Measurements from ENCODE around the gene ANKK1. TPM values are rescaled to one million over a fixed set of nuclear protein-coding genes. Genes with fewer than 3 reads are reported as not detected.

The ANKK1 gene
- total RNA-seq, 2 experiments from 2014 or later = 0.07 to 0.14 TPM

GRCh38 chr11:113398669-113399430 lies 11.3 kb downstream of the ANKK1 start:
- ATAC-seq (no peak), DNase-seq (no peak)
- Mint-ChIP-seq H3K36me3 (ENCODE audit: low read depth) (no peaks in the 10 kb centered on the region), H3K27ac (no peak overlapping the region), H3K27me3 (no peaks in the 10 kb centered on the region), H3K4me1 (no peaks in the 10 kb centered on the region), H3K4me3 (no peak overlapping the region), H3K9me3 (ENCODE audit: low read depth) (no peaks in the 10 kb centered on the region)
- ChIA-PET POLR2A (no interaction called here), CTCF (interaction anchor here (1.4 kb wide), 1 partner anchor 13 kb away, joined by 3 read pairs; no protein-coding TSS in a partner anchor)
- intact Hi-C loops (cut with DNase I, micrococcal nuclease) = no loop called here

DNA sequence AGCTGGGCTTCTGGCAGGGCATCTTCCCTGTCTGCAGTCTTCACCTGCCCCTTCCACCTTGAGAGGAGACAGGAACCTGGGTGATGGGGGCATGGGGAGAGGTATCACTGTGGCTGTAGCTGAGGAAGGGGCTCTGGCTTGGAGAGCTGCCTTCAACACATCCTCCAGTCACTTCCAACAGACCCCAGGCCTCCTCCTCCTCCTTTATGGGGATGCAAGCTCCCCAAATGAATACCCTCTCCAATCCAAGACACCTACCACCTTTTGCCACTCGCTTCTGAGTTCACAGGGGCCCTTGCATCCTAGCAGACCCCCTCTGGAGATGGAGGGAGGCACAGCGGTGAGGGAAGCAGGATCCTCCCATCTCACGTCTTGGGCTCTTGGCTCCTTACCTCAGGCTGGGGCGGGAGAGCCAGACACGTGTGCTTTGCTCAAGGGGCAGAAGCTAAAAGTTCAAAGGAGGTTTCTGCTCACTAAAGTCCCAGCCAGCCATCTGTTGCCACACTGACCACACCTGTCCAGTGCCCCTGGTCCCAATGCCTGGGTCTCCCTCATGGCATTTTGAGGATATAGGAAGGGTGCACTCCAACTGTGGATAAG lies 13.2 kb downstream of the ANKK1 start:
- POLR2A ChIA-PET = no interaction called here
- no peak overlapping the region for H3K4me3 Mint-ChIP-seq
- H3K27ac Mint-ChIP-seq = no peak overlapping the region

GRCh38 chr11:113401718-113402117 lies 14.1 kb downstream of the ANKK1 start:
- intact Hi-C loops (cut with DNase I, micrococcal nuclease) = no loop called here
- no peak for ATAC-seq
- Mint-ChIP-seq H3K9me3 (ENCODE audit: low read depth) (no peaks in the 10 kb centered on the region), H3K4me3 (no peak overlapping the region), H3K36me3 (ENCODE audit: low read depth) (no peaks in the 10 kb centered on the region), H3K27me3 (no peaks in the 10 kb centered on the region), H3K27ac (no peak overlapping the region), H3K4me1 (no peaks in the 10 kb centered on the region)
- ChIA-PET CTCF (no interaction called here), POLR2A (no interaction called here)
- DNase-seq = no peak

More for the DNA sequence above, 13.2 kb downstream of the ANKK1 start:
- H3K27me3 Mint-ChIP-seq = no peaks in the 10 kb centered on the region
- ATAC-seq = no peak
- H3K9me3 Mint-ChIP-seq (ENCODE audit: low read depth) = no peaks in the 10 kb centered on the region
- CTCF ChIA-PET = interaction anchor here (0.8 kb wide), 1 partner anchor 163 kb away, joined by 3 read pairs; no protein-coding TSS in a partner anchor
- H3K4me1 Mint-ChIP-seq = no peaks in the 10 kb centered on the region
- DNase-seq = no peak
- H3K36me3 Mint-ChIP-seq (ENCODE audit: low read depth) = no peaks in the 10 kb centered on the region
- intact Hi-C loops (cut with DNase I, micrococcal nuclease) = no loop called here

DNA sequence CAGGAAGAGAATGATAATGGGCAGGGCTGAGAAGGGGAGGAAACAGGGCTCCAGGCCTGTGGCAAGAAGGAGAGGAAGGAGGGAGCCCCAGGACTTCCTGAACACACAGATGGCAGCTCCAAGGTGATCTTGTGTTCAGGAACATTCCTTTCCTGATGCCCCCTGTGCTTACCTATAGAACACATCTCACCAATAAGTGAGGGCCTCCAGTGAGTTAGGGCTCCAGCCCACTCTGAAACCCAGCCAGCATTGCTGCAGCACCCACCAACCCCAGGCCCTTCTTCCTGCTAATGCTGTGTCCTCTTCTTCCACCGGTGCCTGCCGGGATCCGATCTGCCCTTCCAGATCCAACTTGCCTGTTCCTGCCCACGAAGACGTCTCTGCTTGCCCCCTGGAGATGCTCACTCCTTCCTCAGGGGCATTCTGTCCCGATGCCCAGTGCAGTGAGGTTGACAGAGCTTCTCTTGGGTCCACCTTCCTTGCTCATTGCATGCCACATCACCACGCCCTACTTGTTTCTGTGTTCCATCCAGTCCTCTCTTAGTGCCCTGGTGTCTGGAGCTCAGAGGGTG lies 17.4 kb downstream of the ANKK1 start:
- ChIA-PET CTCF (interaction anchor here (0.8 kb wide), 1 partner anchor 11 kb away, joined by 3 read pairs; no protein-coding TSS in a partner anchor), POLR2A (no interaction called here)
- ATAC-seq (no peak), DNase-seq (no peak)
- Mint-ChIP-seq H3K27ac (no peak overlapping the region), H3K4me1 (no peaks in the 10 kb centered on the region), H3K27me3 (no peaks in the 10 kb centered on the region), H3K9me3 (ENCODE audit: low read depth) (no peaks in the 10 kb centered on the region), H3K36me3 (ENCODE audit: low read depth) (no peaks in the 10 kb centered on the region), H3K4me3 (no peak overlapping the region)
- intact Hi-C loops (cut with DNase I, micrococcal nuclease) = no loop called here

DNA sequence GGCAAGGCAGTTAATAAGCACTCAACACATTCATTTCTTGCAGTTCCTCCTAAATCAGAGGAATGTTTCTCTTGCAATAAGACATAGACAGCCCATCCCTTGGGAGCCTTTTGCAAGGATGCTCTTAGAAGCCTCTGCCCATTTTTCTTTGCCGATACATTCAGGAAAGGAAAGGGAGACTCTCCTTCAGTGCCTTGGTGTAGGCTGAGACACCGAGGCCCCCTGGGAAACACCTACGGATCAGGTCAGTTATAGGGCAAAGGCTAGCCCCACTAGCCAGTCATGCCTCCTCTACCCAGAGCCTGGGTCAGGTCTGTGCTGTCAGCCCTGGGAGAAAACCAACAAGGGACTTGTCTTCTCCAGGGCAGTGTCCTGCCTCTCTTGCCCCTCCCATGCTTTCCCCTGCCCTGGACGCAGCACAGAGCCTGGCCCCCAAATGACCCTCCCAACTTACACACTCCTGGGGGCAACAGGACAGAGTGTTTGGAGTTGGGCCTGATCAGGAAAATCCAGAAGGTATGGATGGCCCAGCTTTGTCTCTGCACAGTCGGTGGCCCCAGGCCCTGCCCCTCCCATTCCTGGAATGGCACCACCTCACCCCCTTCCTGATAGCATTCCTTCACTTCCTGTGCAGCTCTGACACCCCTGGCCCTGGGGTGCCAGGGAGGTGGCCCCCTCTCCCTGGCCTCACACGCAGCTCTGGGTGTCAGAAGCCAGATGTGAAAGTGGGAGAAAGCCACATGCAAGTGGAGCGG lies 18.3 kb downstream of the ANKK1 start:
- ATAC-seq (no peak), DNase-seq (no peak)
- CTCF ChIA-PET = no interaction called here
- H3K4me1 Mint-ChIP-seq = no peaks in the 10 kb centered on the region
- H3K27me3 Mint-ChIP-seq = no peaks in the 10 kb centered on the region
- no peak overlapping the region for H3K27ac Mint-ChIP-seq
- H3K9me3 Mint-ChIP-seq (ENCODE audit: low read depth) = no peaks in the 10 kb centered on the region
- intact Hi-C loops (cut with DNase I, micrococcal nuclease) = no loop called here
- H3K36me3 Mint-ChIP-seq (ENCODE audit: low read depth) = no peaks in the 10 kb centered on the region
- no peak overlapping the region for H3K4me3 Mint-ChIP-seq
- POLR2A ChIA-PET = no interaction called here

DNA sequence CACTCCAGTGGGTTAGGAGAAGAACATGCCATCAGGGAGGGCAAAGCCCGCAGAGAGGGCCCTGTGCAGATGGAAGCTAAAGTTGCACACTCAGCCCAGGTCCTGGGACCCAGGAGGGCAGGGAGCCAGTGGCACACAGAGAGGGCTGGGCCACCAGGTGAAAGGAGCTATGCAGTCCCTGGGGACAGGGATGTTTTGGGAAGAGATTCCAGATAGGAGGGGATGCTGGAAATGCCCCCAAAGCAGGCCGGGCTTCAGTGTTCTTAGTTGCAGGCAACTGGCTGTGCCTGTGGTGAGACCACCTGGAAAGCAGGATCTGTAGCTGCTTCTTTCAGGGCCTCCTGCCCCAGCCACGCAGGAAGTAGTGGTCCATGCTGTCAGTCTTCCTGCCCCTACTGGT lies 19.6 kb downstream of the ANKK1 start:
- no peak for ATAC-seq
- no peaks in the 10 kb centered on the region for H3K27me3 Mint-ChIP-seq
- no peak overlapping the region for H3K27ac Mint-ChIP-seq
- H3K4me1 Mint-ChIP-seq = no peaks in the 10 kb centered on the region
- intact Hi-C loops (cut with DNase I, micrococcal nuclease) = no loop called here
- no peak overlapping the region for H3K4me3 Mint-ChIP-seq
- DNase-seq = no peak
- no peaks in the 10 kb centered on the region for H3K9me3 Mint-ChIP-seq (ENCODE audit: low read depth)
- POLR2A ChIA-PET = interaction anchor here (0.6 kb wide), 1 partner anchor 1031 kb away, joined by 4 read pairs; no protein-coding TSS in a partner anchor
- no peaks in the 10 kb centered on the region for H3K36me3 Mint-ChIP-seq (ENCODE audit: low read depth)
- CTCF ChIA-PET = interaction anchor here (0.6 kb wide), 1 partner anchor 11 kb away, joined by 3 read pairs; no protein-coding TSS in a partner anchor

- ATAC-seq (no peak), DNase-seq (no peak)
- no peaks in the 10 kb centered on the region for H3K9me3 Mint-ChIP-seq (ENCODE audit: low read depth)
- H3K4me3 Mint-ChIP-seq = no peak overlapping the region
- no peaks in the 10 kb centered on the region for H3K36me3 Mint-ChIP-seq (ENCODE audit: low read depth)
- no peak overlapping the region for H3K27ac Mint-ChIP-seq
- ChIA-PET POLR2A (no interaction called here), CTCF (no interaction called here)
- intact Hi-C loops (cut with DNase I, micrococcal nuclease) = no loop called here
- no peaks in the 10 kb centered on the region for H3K27me3 Mint-ChIP-seq
- H3K4me1 Mint-ChIP-seq = no peaks in the 10 kb centered on the region
These were observed 20.6 kb downstream of the ANKK1 start for GRCh38 chr11:113408206-113408605.

DNA sequence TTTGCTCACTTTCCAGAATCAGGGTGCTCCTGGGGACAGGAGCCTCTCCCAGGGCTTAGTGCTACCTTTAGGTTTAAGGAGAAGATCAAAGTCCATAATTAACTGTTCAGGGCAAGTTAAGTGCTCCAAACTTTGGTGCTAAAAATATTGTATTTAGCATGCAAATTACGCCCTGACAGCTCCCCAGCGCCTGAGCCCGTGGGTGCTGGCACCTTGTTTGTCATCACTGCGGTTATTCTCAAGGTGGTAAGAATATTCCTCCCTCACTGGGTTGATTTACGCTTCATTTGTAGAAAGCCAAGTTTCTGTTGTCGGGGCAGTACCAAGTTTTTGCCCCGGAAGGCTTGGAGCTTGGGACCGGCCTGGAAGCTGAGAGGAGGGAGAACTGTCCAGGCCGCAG lies 21.3 kb downstream of the ANKK1 start:
- intact Hi-C loops (cut with DNase I, micrococcal nuclease) = no loop called here
- ChIA-PET POLR2A (no interaction called here), CTCF (no interaction called here)
- Mint-ChIP-seq H3K9me3 (ENCODE audit: low read depth) (no peaks in the 10 kb centered on the region), H3K4me1 (no peaks in the 10 kb centered on the region), H3K27ac (no peak overlapping the region), H3K36me3 (ENCODE audit: low read depth) (no peaks in the 10 kb centered on the region), H3K27me3 (no peaks in the 10 kb centered on the region), H3K4me3 (no peak overlapping the region)
- no peak for DNase-seq
- no peak for ATAC-seq

DNA sequence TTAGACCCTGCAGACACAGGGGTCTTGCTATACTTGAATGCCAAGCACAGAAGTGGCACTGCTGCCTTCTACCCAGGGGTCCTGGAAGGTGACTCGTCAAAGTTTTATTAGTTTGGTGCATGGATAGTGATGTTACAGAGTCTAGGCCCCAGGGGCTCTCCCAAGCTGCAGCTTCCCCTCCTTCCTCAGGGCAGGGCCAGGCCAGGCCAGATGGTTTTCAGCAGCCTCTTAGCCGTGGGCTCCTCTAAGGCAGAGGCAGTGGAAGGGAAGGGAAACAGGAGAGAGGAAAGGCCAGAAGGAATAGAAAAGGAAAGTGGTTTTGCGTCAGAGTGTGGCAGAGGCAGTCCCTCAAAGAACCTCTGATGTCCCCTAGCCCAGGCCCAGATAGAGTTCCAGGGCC lies 21.9 kb downstream of the ANKK1 start:
- ChIA-PET POLR2A (no interaction called here), CTCF (interaction anchor here (0.7 kb wide), 1 partner anchor 22 kb away, joined by 5 read pairs; no protein-coding TSS in a partner anchor)
- Mint-ChIP-seq H3K4me3 (no peak overlapping the region), H3K36me3 (ENCODE audit: low read depth) (no peaks in the 10 kb centered on the region), H3K27ac (no peak overlapping the region), H3K27me3 (no peaks in the 10 kb centered on the region), H3K9me3 (ENCODE audit: low read depth) (no peaks in the 10 kb centered on the region), H3K4me1 (no peaks in the 10 kb centered on the region)
- DNase-seq (no peak), ATAC-seq (no peak)
- intact Hi-C loops (cut with DNase I, micrococcal nuclease) = no loop called here

DNA sequence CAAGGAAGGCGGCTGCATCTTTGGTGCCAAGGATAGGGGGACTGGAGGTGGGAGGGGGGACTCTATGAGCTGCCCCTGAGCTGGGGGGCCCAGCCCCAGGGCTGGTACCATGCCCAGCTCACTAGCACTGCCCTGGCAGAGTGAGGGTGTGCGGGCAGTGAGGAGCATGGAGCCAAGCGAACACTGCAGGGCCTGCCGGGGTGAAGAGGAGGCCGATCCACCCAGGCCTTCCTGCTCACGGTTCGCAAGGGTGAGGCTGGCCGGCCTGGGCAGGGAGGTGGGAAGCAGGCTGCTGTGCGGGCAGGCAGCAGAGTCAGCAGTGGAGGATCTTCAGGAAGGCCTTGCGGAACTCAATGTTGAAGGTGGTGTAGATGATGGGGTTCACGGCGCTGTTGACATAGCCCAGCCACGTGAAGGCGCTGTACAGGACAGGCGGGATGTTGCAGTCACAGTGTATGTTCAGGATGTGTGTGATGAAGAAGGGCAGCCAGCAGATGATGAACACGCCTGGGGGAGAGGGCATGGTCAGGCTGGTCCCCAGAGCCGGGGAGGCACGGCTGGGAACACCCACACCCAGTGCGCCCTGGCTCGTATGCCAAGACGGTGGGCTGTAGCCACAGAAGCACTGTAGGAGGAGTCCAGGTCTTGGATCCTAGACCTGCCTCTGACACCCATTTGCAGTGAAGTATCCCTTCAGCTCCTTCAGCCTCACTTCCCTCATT lies 23.0 kb downstream of the ANKK1 start:
- H3K27ac Mint-ChIP-seq = no peak overlapping the region
- intact Hi-C loops (cut with DNase I, micrococcal nuclease) = no loop called here

DNA sequence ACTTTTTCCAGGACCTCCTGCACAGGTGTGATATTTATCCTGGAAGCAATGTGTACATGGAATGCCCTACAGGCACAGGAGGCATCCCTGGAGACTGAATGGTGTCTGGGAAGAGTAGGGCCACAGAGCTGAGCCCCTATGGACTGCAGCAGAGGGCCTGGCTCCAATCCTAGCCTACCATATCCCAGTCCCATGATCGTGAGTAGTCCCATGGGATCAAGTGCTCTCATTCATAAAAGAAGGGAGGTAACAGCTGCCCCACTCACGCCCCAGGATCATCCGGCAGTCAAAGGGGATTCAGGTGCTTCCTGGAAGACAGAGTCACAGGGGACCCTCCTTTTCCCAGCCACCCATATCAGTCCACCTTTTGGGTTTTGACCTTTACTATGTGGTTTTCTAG lies 24.0 kb downstream of the ANKK1 start:
- Mint-ChIP-seq H3K9me3 (ENCODE audit: low read depth) (no peaks in the 10 kb centered on the region), H3K27ac (no peak overlapping the region), H3K4me1 (no peaks in the 10 kb centered on the region), H3K36me3 (ENCODE audit: low read depth) (no peaks in the 10 kb centered on the region), H3K27me3 (no peaks in the 10 kb centered on the region), H3K4me3 (no peak overlapping the region)
- ATAC-seq (no peak), DNase-seq (no peak)
- CTCF ChIA-PET = no interaction called here
- POLR2A ChIA-PET = no interaction called here
- intact Hi-C loops (cut with DNase I, micrococcal nuclease) = no loop called here

More for the DNA sequence above, 23.0 kb downstream of the ANKK1 start:
- no peaks in the 10 kb centered on the region for H3K9me3 Mint-ChIP-seq (ENCODE audit: low read depth)
- no peak overlapping the region for H3K4me3 Mint-ChIP-seq
- DNase-seq (no peak), ATAC-seq (no peak)
- no peaks in the 10 kb centered on the region for H3K4me1 Mint-ChIP-seq
- CTCF ChIA-PET = interaction anchor here (0.6 kb wide), 2 partner anchors 37 to 313 kb away, joined by 3 to 4 read pairs; no protein-coding TSS in a partner anchor
- H3K36me3 Mint-ChIP-seq (ENCODE audit: low read depth) = no peaks in the 10 kb centered on the region
- POLR2A ChIA-PET = no interaction called here
- H3K27me3 Mint-ChIP-seq = no peaks in the 10 kb centered on the region

All from activated CD4-positive, alpha-beta T cell treated with anti-CD3 and anti-CD28 coated beads for 36 hours (primary cell).